Measurements from ENCODE around the gene EIF4EBP2.
A peak's percentile ranks its signal among the peaks of the same experiment; 100 is the strongest.

The EIF4EBP2 gene

DNA sequence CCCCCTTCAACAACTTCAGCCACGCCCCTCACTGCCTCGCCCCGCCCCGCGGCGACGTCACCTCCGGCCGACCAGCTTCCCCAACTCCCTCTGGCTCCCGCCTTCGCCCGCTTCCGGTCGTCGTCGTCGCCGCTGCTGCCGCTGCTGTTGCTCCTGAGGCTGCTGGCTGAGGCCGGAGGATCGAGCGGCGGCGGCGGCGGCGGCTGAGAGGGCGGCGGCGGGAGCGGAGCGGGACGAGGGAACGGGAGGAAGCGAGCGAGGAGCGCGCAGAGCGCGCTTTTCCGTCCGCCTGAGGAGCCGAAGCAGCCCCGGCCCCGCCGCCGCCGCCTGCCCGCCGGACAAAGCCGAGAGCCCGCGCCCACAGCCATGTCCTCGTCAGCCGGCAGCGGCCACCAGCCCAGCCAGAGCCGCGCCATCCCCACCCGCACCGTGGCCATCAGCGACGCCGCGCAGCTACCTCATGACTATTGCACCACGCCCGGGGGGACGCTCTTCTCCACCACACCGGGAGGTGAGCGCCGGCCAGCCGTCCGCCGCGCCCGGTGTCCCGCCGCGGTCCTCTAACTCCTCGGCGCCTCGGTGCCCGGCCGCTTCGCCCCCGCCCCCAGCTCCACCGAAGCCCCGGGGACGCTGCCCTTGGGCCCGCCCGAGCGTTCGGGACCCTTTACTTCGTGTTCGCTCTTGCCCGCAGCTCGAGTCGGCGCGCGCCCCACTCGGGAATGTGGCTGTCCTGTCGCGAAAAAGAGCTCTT lies at the start of gene EIF4EBP2:
EIF4EBP2 (plus strand) TSS at position 110 of the 751 bp plus-strand sequence; CDS start at position 367, 257 bp downstream.
- DNase-seq, result peak; percentile 95

- DNase-seq, result no peak
Observed at GRCh38 chr10:70354556-70354955, 49.4 kb upstream of the EIF4EBP2 start.

- peak; percentile 66 for DNase-seq
Observed at GRCh38 chr10:70355051-70356021, 48.6 kb upstream of the EIF4EBP2 start.

DNA sequence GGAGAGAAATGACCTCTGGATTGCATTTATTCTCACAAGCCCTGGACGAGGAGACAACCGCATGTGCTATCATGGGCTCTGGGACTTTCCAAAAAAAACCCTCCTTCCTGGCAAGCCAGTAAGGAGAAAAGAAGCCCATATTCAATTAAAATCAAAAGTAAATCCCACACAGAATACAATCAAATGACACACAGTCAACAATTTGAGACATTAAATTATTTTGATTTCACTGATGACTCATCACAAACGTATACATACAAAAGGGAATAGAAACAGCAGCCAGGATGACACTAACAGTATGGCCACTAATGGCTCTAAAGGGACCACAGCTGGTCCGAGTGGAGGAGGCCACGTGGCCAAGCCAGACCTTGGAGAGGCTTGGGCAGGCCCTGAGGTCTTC lies 46.4 kb upstream of the EIF4EBP2 start:
- DNase-seq, result no peak

GRCh38 chr10:70358446-70358845 lies 45.5 kb upstream of the EIF4EBP2 start:
- DNase-seq, result no peak

DNA sequence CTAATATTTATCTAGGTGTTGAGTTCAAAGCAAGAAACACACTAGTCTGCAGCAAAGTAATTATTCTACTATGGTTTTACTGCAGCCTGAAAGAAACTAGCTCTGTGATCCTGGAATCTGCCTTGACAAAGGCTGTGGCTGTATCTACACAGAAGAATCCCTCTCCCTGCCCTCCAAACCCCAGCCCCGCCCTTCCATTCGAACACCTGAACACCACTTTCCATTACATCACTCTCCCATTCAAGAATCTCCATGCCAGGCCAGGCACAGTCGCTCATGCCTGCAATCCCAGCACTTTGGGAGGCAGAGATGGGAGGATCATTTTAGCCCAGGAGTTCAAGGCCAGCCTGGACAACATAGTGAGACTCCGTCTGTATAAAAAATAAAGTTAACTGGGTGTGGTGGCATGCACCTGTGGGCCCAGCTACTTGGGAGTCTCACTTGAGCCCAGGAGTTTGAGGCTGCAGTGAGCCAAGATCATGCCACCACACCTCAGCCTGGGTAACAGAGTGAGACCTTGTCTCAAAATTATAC lies 44.9 kb upstream of the EIF4EBP2 start:
- DNase-seq, result no peak

GRCh38 chr10:70360215-70360614 lies 43.7 kb upstream of the EIF4EBP2 start:
- DNase-seq, result no peak

DNA sequence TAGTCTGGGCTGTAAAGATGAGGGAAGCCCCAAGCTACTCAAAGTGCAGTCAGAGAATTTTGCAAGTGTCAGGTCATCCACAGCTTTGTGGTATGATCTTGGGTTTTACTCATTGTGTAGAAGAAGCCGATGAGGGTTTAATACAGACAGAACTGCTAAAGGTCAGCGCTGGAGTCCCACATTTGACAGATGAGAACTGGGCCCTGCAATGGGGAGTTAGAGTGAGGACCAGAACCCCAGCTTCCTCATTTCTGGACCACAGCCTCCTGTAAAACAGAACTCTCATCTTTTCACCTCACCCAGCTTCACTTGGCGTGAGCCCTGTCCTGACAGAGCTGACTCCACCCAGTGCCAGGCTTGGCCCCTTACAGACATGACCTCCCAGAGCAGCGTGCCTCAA lies 41.6 kb upstream of the EIF4EBP2 start:
- DNase-seq, result no peak

DNA sequence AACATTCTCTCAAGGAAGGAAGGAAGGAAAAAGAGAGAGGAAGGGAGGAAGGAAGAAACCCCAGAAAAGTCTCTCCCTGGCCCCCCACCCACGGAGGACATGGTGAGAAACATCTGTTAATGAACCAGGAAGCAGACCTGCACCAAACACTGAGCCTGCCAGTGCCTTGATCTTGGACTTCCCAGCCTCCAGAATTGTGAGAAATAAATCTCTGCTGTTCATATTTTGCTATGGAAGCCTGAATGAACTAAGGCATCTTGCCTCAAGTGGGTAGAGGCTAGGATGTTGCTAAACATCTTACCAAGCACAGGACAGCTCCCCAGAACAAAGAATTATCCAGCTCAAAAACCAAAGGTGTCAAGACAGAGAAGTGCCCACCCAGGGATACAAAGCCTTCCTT lies 40.7 kb upstream of the EIF4EBP2 start:
- no peak for DNase-seq

DNA sequence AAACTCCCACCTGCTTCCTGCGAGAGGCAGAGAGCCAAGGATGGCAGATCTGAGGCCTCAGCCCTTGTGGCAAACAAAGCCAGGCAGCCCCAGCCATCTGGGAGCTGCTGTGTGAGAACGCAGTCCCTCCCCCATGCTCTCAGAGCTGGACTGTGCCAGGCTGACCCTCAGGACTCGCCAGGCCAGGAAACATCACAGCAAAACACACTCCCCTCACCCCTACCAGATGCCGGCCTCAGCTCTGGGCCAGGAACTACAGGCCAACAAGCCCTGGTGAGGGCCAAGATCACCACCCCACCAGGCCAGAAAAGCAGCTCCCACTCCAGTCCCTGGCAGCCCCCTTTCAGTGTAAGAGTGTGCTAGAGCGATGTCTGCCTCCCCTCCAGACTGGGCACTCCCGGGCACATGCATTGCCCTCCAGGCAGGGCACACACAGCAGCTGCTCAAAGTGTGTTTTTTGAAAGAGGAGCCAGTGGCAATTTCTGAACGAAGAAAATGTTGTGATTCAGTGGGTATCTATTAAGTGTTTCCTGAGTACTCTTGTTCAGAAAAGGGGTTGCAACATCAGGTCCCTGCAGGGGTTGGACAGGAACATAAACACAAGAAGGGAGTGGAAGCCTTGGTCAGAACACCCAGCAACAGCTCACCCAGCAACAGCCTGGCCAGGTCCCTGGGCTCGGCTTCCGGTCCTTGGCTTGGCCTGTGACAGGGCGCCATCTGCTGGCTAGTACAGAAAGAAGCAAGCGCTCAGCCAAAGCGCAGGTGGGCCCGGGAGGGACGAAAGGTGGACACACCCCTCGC lies 39.8 kb upstream of the EIF4EBP2 start:
- DNase-seq, result peak; percentile 88

DNA sequence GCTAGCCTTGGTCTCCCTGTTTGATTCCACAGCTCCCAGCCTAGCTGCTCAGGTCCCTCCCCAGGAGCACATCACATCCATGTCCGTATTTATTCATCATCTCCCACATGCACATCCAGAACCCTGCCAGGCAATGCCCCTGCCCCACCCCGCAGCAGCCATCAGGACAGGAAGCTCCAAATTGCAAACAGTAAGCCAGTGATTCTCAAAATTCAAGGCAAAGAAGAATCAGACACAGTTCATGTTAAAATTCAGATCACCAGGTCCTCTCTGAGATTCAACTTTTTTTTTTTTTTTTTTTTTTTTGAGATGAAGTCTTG lies 39.2 kb upstream of the EIF4EBP2 start:
- DNase-seq, result no peak

DNA sequence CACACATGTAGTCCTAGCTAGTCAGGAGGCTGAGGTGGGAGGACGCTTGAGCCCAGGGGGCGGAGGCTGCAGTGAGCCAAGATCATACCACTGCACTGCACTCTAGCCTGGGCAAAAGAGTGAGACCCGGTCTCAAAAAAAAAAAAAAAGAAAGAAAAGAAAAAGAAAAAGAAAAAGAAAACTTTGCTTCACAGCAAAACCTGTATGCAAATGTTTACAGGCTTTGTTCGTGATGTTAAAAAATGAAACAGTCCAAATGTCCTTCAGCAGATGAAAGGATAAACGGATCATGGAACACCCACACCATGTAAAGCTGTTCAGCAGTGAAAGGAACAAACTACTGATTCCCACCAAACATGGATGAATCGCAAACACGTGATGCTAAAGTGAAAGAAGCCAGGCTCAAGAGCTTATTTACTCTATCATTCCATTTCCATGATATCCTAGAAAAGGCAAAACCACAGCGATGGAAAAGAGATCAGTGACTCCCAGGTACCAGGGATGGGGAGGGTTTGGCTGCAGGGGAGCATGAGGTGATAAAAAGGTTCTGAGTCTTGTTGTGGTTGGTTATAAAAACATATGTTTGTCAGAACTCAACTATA lies 36.6 kb upstream of the EIF4EBP2 start:
- no peak for DNase-seq

GRCh38 chr10:70368774-70369482 lies 35.0 kb upstream of the EIF4EBP2 start:
- DNase-seq, result no peak

- no peak for DNase-seq
Observed at GRCh38 chr10:70369498-70370018, 34.4 kb upstream of the EIF4EBP2 start.

- no peak for DNase-seq
Observed at GRCh38 chr10:70370766-70371165, 33.2 kb upstream of the EIF4EBP2 start.

- DNase-seq, result no peak
Observed at GRCh38 chr10:70371846-70372245, 32.1 kb upstream of the EIF4EBP2 start.

DNA sequence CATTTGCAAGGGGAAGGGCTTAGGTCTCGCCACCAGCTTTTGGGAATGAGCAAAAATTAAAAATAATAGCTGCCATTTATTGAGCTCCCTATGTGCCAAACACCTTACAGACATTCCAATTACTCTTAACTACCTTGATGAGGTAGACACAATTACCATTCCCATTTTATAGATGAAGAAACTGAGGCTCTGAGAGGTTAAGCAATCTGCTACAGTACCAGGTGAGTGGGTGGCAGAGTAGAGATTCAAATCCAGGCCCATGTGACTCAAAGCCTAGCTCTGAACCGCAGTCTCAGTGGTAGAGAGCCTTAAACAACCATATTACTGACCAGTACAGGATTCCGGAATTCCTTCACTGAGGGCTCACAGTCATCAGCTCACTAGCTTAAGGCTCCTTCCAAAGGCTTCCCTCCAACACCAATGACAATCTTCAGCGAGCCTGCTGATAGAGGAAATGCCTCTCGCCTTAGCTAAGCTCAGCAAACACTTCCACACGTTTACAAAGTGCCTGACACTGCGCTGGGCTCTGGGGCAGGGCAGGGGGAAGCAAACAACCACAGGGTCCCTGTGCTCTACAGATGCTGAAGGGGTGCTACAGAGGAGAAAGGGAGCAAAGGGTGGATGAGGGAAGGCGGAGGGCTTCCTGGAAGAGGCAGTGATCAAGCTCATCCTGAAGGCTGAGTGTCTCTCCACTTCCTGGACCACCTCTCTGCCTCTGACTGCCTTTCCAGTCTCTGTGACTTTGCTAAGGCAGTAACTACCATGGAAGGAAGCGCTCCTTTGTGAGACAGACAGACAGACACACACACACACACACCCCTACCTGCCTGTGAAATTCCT lies 28.9 kb upstream of the EIF4EBP2 start:
- no peak for DNase-seq

GRCh38 chr10:70376436-70377378 lies 27.2 kb upstream of the EIF4EBP2 start:
- no peak for DNase-seq

DNA sequence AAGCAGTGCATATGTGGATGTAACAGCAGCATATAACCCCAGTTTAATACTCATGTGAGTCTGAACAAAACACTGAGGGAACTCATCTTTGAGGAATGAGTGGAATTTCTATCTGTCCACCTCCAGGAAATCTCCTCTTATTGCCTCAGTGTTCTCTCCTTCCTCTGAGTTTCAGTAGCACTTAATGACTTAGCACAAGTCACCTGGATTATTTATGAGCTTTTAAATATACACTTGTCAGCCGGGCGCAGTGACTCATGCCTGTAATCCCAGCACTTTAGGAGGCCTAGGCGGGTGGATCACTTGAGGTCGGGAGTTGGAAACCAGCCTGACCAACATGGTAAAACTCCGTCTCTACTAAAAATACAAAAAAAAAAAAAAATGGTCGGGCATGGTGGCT lies 25.8 kb upstream of the EIF4EBP2 start:
- DNase-seq, result no peak
